H7 (cell line): Measurements from ENCODE around the gene SLC35B4. TPM values are rescaled to one million over a fixed set of nuclear protein-coding genes. Genes with fewer than 3 reads are reported as not detected.
"Not testable (repeated sequence)": the region's sequence is repeated elsewhere in the genome, so short reads cannot be mapped to it uniquely, and the experiment has no call there.

Experiments
- DNase-seq: peaks from one replicate; pipeline ENCODE4 v3.0.0; 2012
- H3K27me3 ChIP-seq: 2 replicates; pipeline ENCODE4 v1.6.0; 2011; ENCODE audit warnings: mild to moderate bottlenecking, low read length; ENCODE audit not compliant: control insufficient read depth, insufficient read depth
- H3K36me3 ChIP-seq: replicated peaks from 2 replicates; pipeline ENCODE4 v1.5.1; 2011; ENCODE audit warnings: low read length; ENCODE audit not compliant: control insufficient read depth, insufficient read depth
- H3K4me3 ChIP-seq: 2 replicates; pipeline ENCODE4 v1.5.1; 2011; ENCODE audit warnings: low read depth, mild to moderate bottlenecking, control low read depth, low read length, moderate library complexity; ENCODE audit not compliant: insufficient read depth
- total RNA-seq: library from RNA; depleted of rRNA; stranded (reverse); fragments of >200 nt; shearing (Covaris generic); gene quantifications from 2 replicates; pipeline ENCODE4 v1.2.3, GENCODE V29; 2014

Gene SLC35B4
- total RNA-seq, 1 experiment from 2014 or later: 18.5 TPM

DNA sequence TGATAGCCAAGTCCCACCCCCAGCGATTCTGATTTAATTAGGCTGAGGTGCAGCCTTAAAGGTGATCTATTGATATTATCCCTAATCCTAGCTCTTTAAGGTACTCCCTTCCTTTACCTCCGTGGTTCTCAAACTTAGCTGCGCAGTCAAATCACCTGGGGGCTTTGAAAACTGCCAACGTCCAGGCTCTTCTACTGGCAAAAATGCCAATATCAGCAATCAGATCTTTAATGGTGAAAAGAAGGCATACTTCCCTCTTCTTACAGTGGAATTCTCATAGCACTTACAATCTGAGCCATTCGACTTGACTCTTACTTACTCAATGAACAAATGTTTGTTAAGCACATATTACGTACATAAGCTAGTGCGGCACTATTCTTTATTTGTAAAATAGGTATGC, 704 bp upstream of the SLC35B4 start:
- Histone ChIP-seq H3K27me3 (no peaks in the 10 kb centered on the region; the same call in 1 of the 2 replicates), H3K4me3 (peak overlapping the region; percentile 16), H3K36me3 (no peaks in the 10 kb centered on the region)
- DNase-seq: peak; percentile 10

DNA sequence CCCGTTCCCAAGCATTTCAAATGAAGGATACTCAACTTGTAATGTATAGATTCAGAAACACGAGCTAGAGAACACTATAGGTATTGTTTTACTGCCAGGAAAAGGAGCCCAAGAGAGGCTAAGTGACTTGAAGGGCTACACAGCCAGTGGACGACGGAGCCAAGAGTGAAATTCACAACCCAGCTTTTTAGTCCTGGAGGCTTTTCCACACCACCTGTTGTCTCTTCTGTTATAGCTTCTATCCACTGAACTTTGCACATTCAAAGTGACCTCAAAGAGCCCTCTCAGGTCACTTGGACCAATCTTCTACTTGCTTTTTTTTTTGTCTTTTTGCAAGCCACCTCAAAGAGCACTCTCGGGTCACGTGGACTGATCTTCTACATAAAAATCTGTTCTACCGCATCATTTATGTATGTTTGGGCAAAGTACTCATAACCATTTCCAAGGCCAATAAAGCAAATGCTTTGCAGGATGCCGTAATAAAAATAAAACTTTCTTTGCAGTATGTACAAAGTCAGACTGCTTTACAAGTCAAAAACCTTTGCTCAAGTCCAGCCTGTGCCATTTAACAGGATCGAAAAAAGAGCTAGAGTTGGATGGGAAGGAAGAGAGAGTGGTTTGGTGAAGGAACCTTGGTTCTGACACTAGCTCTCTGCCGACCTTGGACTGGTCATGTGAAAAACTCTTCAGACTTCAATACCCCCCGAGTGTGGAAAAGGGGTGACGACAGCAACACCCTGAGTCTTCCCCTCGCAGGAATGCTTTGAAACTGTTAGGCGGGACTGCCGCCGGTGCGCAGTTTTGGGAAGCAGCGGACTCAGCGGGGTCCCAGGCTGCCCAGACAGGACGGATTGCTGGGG, 821 bp downstream of the SLC35B4 start:
- peak; percentile 20 for DNase-seq
- Histone ChIP-seq H3K4me3 (peak overlapping the region; percentile 93), H3K36me3 (no peaks in the 10 kb centered on the region)

DNA sequence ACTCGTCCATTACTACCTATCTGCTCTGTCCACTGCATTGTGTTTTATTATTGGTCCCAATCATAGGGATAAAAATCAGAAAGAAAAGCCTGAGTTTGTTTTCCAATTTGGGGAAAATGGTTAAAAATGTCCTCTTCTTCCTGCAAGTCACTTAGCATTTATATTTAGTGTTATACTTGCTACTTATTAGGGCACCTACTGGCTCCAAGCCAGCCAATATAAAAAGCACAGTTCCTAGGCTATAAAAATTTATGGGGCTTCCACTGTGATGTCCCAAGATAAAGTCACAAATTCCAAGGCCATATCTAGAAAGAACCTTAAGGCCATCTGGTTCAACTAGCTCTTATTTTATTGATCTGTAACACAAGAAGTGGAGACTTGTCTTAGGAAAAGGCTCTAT, 3.2 kb downstream of the SLC35B4 start:
- H3K4me3 ChIP-seq: no peak overlapping the region
- H3K36me3 ChIP-seq: no peaks in the 10 kb centered on the region

More for the DNA sequence above, 821 bp downstream of the SLC35B4 start:
- H3K27me3 ChIP-seq: no peaks in the 10 kb centered on the region

DNA sequence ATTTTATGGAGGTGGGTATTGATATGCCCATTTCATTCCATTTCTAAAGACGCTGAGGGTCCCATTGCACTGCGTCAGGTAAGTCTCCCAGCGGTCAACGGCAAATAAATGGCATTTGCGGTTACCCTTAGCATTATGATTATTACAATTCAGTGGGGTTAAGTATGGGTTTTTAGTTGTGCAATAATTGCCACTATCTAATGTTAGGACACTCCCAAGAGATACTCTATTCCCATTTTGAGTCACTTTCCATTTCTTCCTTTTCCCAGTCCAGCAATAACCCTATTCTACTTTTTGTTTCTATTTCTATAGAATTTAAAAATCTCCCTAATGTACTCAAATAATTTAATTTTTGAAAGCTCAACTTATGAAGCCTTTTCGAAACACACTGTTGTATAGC, 4.0 kb downstream of the SLC35B4 start:
- Histone ChIP-seq H3K36me3 (no peaks in the 10 kb centered on the region), H3K27me3 (no peaks in the 10 kb centered on the region), H3K4me3 (no peak overlapping the region)
- no peak for DNase-seq

More for the DNA sequence above, 3.2 kb downstream of the SLC35B4 start:
- H3K27me3 ChIP-seq: no peaks in the 10 kb centered on the region
- no peak for DNase-seq

DNA sequence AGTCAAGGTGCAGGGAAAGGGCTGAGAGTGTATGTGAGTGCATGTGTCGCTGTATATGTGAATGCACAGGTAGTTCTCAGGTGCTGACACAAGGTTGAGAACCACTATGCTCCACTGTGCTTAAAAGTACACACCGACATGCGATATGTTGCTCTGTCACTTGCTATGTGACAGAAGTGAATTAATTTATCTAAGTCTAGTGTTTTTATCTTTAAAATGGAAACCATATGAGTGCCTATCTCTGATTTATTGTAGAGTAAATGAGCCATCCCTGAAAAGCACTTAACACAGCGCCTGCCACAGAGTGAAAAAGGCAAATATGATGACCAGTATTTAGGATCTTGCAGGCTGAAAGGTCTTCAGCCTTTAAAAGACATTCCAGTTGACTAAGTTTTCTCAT, 4.9 kb downstream of the SLC35B4 start:
- Histone ChIP-seq H3K36me3 (no peaks in the 10 kb centered on the region), H3K4me3 (no peak overlapping the region), H3K27me3 (no peaks in the 10 kb centered on the region)
- no peak for DNase-seq

DNA sequence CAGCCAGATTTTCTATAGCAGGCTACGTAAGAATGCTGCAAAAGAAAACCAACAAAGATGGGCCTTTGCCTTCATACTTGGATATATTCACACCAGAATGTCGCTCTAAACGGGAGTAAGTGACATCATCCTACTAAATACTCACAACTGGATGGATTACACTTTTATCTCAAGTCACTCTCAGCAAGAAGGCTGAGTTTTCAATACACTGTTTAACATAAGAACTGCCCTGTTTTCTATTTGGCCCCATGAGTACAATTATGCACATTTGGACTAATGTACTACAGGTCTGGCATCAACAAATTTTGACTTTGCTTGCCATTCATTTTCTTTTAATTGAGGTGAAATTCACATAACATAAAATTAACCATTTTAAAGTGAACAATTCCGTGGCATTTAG, 8.2 kb downstream of the SLC35B4 start:
- no peak overlapping the region for H3K4me3 ChIP-seq
- H3K27me3 ChIP-seq: no peaks in the 10 kb centered on the region
- H3K36me3 ChIP-seq: peaks cover 1% of the 10 kb centered on the region
- no peak for DNase-seq

DNA sequence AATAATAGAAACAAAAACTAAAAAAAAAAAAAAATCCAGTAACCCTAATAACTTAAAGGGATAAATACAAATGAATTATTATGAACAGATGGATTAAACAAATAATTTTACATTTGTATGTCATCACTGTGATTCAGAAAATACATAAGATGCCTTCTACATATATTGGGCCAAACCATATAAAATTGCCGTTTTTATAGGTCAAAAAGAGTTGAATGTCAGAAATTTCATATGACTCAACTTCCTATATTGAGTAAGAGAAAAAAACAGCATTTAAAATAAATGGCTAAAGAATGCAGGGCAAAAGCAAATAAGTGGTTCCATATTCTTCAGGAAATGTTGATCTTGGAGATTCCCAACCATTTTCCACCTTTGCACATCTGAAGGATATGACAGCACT, 9.4 kb downstream of the SLC35B4 start:
- Histone ChIP-seq H3K36me3 (peaks cover 1% of the 10 kb centered on the region), H3K4me3 (no peak overlapping the region), H3K27me3 (no peaks in the 10 kb centered on the region)
- no peak for DNase-seq

DNA sequence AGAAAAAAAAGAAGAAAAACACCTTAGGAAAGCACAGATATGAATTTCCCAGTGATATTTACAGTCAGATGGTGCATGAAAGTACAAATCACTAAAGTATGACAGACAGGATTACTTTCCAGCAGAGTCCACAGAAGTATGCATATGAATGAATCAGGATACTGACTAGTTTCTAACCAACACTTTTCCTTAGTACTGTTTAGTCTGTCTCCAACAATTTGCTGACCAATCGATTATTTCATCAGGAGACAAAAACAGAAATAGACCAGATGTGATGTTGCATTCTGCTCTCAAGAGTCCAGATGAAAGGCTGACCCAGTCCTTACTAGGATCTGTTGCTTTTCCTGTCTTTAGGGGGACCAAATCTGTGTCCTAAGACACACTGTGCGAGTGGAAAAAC, 14.6 kb downstream of the SLC35B4 start:
- peaks cover 6% of the 10 kb centered on the region for H3K36me3 ChIP-seq
- no peak for DNase-seq
- H3K4me3 ChIP-seq: no peak overlapping the region
- no peaks in the 10 kb centered on the region for H3K27me3 ChIP-seq

DNA sequence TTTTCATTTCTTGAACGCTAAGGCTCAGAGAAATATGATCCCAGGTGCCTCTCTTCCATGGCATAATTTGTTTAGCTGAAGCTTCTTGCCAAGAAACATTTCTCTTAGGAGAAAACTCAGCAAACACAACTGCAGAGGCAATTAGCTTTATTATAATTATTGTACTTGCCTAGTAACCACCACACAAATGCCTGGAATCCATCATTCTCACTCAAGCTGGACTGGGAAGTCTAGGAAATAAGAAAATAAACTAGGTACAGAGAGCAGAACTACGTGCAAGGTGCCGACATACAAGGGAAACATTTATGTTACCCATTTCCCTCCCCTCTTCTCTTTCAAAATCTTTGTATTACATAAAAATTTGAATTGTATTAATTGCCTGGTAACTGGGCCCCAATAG, 15.1 kb downstream of the SLC35B4 start:
- Histone ChIP-seq H3K36me3 (peaks cover 6% of the 10 kb centered on the region), H3K4me3 (no peak overlapping the region), H3K27me3 (no peaks in the 10 kb centered on the region)
- no peak for DNase-seq

DNA sequence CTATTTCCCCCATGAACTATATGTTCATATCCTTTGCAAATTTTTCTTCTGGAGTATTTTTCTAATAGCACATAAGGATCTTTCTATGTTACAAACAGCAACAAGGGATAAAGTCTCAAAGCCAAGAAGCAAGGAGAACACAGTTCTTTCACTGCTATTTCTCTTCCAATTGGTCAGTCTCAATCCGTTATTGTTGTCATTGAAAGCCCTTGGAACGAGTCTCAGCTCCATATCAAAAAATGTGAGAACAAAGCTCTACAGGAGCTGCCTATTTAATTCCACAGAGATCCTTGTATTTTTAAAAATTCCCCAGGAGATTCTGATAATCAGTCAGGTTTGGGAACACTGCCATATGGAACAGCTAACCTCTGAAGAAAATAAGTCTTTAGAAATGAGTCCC, 15.7 kb downstream of the SLC35B4 start:
- H3K36me3 ChIP-seq: peaks cover 7% of the 10 kb centered on the region
- H3K27me3 ChIP-seq: no peaks in the 10 kb centered on the region
- H3K4me3 ChIP-seq: no peak overlapping the region
- DNase-seq: no peak

DNA sequence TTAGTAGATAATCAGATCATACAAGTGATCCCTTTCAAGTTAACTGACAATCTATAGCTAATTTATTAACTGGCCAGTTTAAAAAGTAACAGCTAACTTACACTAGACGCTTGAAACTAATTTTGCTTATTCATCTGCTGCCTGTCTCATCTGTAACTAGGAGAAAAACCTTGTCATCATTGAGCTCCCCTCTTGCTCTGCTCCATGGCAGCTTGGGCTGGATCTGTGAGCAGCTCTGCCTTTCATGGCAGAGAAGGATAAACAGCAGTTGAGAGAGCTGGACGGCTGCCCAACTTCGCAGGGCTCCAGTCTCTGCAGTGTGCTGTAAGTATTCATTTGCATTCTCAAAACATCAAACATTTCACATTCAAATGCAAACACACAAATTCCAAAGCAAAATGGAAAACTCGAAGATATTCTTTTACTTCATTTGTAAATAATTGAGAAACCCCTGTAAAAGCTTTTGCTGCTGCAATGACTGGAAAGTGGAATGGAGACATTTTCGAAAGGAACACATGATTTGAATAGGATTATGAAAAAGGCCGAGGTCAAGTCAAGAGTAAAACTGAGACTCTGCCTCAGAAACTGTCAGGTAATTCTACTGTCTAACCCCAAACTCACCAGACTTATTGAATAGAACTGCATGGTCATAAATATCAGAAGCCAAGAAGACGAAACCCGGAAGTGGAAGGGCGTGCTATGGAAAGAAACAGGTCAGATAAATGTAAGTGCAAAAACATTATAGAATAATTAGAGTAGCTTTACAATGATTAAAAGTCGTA, 17.6 kb downstream of the SLC35B4 start:
- Histone ChIP-seq H3K27me3 (no peaks in the 10 kb centered on the region), H3K36me3 (peaks cover 15% of the 10 kb centered on the region), H3K4me3 (no peak overlapping the region)
- DNase-seq: no peak

DNA sequence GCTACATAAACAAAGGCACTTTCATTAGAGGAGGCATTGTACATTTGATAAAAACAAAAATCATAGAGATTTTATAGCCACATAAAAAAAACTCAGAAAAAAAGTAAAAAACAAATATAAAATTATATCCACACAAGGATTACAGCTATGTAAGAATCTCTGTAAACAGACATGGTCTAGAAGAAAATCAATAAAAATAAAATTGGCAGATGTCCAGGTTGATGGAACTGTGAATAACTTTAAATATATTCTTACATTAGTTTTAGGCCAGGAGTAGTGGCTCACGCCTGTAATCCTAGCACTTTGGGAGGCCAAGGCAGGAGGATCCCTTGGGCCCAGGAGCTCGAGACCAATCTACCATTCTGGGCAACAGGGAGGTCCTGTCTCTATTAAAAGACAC, 19.2 kb downstream of the SLC35B4 start:
- H3K27me3 ChIP-seq: no peaks in the 10 kb centered on the region
- H3K4me3 ChIP-seq: no peak overlapping the region
- no peak for DNase-seq
- peaks cover 19% of the 10 kb centered on the region for H3K36me3 ChIP-seq

DNA sequence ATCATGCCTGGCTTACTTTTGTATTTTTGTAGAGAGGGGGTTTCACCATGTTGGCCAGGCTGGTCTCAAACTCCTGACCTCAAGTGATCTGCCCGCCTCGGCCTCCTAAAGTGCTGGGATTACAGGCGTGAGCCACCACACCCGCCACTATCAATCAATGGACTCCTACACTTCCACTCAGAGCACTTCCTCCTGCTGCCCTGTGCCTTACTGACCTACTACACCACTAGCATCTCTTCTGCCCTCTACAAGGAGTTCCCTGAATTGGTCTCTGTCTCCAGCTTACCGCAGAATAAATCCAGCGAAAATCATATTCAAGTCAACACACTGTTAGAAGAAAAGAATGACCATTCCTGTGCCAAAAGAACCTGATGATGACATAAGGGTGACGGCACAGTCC, 20.7 kb downstream of the SLC35B4 start:
- H3K36me3 ChIP-seq: peaks cover 19% of the 10 kb centered on the region
- H3K4me3 ChIP-seq, H3K27me3 ChIP-seq, DNase-seq: not testable (repeated sequence)

DNA sequence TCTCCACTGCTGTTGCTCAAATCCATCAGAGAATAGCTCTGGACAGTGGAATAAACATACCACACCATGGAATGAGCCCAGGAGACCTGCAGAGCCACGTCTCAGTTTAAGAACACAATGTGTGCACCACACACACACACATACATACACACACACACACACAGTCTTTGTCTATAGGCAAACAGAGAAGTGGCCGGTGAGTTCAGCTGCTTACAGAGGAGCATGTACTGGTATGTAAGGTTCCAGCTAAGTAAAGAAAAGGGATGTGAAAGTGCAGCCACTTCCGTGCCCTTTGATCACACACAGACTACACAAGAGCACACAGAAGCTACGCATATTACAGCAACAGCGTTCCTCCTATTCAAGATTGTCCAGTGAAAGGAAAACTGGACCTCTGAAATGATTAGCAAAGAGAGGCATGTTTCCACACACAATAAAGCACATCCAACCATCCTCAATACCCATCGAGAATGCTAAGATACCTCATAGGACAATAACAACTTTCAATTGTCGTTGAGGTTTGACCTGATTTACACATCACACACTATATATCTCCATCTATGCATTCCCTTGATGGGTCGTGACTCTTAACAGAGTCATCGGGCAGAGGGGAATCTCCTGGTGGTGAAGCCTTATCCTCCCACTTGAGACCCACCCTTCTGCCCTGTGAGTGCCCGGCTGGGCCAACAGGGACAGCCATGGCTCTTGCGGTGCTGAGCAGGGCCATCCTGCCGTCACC, 23.6 kb downstream of the SLC35B4 start:
- no peak overlapping the region for H3K4me3 ChIP-seq
- peaks cover 14% of the 10 kb centered on the region for H3K36me3 ChIP-seq
- no peak for DNase-seq
- no peaks in the 10 kb centered on the region for H3K27me3 ChIP-seq
